NCI-H1092 treated with DMSO at 0.1 percent for 48 hours (cell line): Measurements from ENCODE around the gene MEIS3.
"Not testable (repeated sequence)": the region's sequence is repeated elsewhere in the genome, so short reads cannot be mapped to it uniquely, and the experiment has no call there.

Experiments
- DNase-seq: peaks from one replicate; lab custom pipeline; 2025; lab: John Stamatoyannopoulos, UW

The MEIS3 gene

GRCh38 chr19:47386582-47386981 lies 32.7 kb downstream of the MEIS3 start:
- not testable (repeated sequence) for DNase-seq

- DNase-seq: not testable (repeated sequence)
Observed at GRCh38 chr19:47384533-47384932, 34.8 kb downstream of the MEIS3 start.

GRCh38 chr19:47383890-47384289 lies 35.4 kb downstream of the MEIS3 start:
- DNase-seq: not testable (repeated sequence)

GRCh38 chr19:47381653-47382279 lies 37.6 kb downstream of the MEIS3 start:
- no peak for DNase-seq

DNA sequence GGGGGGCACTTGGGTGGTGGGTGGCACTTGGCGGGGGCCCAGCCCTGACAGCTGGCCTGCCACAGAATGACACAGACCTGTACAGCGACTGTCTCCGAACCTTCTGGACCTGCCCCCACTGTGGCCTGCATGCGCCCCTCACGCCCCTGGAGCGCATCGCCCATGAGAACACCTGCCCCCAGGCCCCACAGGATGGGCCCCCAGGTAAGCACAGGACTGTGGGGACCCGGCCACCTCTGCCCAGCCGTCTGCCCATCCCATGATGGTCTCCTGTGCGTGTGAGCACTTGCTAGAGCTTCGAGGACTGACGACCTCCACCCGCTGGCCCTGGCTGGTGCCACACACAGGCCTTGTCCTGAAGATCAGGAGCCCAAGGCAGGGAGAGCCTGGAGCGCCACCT lies 38.2 kb downstream of the MEIS3 start:
- DNase-seq: no peak

- DNase-seq: no peak
Observed at GRCh38 chr19:47380559-47380958, 38.8 kb downstream of the MEIS3 start.

DNA sequence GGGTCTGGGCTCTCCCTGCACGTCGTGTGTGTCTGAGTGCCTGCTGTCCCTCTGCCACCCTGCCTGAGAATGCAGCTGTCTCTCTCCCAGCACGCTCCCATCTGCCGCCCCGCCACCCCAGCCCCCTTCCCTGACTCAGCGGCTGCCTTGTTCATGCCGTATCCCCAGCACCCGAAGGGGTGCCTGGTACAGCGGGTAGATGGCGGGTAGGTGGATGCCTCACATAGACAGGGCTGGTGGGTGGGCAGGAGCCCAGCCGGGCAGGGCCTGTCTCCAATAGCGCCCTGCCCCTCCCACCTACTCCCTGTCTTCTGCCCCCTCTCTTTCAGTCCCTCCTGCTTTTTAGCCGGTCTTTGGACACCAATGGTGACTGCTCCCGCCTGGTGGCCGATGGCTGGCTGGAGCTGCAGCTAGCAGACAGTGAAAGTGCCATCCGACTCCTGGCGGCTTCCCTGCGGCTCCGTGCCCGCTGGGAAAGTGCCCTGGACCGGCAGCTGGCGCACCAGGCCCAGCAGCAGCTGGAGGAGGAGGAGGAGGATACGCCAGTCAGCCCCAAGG lies 39.9 kb downstream of the MEIS3 start:
- peak; percentile 20 for DNase-seq

- no peak for DNase-seq
Observed at GRCh38 chr19:47378246-47378645, 41.1 kb downstream of the MEIS3 start.

- peak; percentile 69 for DNase-seq
Observed at GRCh38 chr19:47377801-47378200, 41.5 kb downstream of the MEIS3 start.

DNA sequence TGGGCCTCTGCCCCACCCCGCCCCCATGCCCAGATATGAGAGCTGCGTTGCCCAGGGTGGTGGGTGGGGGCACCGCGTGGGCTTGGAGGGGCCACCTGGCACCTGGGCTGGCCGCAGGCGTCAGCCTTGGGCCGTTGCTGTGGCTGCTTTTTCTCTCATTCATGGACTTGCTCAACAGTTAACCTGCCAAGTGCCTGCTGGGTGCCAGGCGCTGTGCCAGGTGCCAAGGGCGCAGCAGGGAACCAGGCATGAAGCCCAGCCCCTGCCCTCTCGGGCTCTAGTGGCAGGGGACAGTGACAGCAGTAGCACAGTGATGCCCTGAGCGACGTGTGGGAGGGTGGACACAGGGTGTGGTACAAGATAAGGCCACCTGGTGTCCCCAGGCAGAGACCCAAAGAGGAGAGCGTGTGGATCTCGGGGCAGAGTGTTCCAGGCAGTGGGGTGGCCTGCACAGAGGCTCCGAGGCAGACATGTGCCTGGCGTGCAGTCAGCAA lies 42.1 kb downstream of the MEIS3 start:
- DNase-seq: peak; percentile 82

GRCh38 chr19:47376589-47377144 lies 42.7 kb downstream of the MEIS3 start:
- DNase-seq: no peak

DNA sequence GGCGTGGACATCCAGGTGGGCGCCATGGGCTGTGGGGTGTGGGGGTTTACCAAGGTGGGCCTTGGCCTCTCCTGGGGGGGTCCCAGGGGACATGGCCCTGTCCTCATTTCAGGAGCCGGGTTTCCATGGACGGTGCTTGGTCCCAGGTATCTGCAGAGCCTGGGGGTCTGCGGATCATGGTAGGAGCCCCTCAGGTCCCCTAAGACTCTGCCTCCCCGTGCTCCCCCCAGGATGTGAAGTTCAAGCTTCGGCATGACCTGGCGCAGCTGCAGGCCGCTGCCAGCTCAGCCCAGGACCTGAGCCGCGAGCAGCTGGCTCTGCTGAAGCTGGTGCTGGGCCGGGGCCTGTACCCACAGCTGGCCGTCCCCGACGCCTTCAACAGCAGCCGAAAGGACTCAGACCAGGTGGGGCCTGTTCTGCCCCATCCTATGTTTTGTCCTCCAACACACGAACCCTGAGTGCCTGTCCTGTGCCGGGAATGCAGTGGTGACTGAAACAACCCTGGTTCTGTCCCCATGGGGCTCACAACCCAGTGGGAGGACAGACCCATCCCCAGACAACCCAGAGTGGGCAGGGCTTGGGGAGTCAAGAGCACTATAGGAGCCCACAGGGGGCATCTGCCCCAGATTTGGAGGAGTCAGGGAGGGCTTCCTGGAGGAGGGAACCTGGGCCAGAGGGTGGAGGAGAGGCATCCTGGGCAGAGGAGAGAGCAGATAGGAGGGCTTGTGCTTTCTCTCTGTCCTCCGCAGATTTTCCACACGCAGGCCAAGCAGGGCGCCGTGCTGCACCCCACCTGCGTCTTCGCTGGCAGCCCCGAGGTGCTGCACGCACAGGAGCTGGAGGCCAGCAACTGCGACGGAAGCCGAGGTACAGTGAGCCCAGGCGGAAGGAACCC lies 43.4 kb downstream of the MEIS3 start:
- DNase-seq: no peak

GRCh38 chr19:47374876-47375693 lies 44.2 kb downstream of the MEIS3 start:
- DNase-seq: no peak

DNA sequence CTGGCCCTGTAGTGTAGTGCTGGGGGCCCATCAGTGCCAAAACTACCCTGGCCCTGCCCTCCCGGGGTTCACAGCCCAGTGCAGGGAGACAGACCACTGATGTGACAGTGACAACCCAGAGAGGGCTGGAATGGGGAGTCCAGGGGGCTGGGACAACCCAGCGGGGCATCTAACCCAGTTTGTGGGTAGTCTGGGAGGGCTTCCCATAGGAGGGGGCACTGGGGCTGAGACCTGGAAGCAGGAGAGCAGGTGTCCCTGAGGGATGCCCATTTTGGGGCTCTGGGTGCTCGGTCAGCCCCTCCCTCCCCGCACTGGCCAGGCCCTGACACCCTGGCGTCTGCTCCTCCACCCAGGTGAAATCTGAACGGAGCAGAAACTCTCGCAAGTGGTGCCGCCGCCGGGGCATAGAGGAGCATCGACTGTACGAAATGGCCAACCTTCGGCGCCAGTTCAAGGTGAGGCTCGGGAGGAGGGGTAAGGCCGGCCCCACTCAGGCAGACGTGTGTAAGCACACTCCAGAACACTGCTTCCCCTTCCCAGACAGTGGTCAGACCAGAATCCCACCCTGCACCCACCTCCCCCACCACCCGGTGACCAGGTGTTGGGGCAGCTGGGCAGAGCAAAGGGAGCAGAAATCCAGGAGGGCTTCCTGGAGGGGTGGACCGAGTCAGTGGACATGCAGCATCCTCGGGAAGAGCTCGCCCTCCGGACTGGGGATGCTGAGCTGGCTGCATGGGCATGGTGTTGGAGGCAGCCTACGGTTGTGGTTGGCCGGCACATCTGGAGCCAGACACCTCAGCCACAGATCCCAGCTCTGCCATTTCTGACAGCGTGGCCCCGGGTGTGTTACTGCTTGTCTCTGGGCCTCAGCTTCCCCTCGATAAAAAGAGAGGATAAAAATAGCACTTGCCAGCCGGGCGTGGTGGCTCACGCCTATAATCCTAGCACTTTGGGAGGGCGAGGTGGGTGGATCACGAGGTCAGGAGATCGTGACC lies 45.8 kb downstream of the MEIS3 start:
- DNase-seq: no peak

DNA sequence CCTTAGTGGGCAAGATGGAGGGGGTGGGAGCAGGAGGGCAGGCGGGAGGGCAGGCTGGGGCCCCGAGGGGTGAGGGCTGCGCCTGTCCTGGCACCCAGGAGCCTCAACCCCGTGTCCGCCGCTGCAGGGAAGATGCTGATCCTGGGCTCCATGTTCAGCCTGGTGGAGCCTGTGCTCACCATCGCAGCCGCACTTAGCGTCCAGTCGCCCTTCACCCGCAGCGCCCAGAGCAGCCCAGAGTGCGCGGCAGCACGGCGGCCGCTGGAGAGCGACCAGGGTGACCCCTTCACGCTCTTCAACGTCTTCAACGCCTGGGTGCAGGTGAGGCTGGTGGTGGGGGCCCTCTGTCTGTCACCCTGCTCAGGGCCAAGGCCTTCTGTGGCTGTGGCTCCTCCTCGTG lies 46.7 kb downstream of the MEIS3 start:
- no peak for DNase-seq

GRCh38 chr19:47371261-47371660 lies 48.1 kb downstream of the MEIS3 start:
- DNase-seq: no peak

GRCh38 chr19:47370045-47370611 lies 49.2 kb downstream of the MEIS3 start:
- DNase-seq: no peak

- not testable (repeated sequence) for DNase-seq
Observed at GRCh38 chr19:47365455-47365854, 53.9 kb downstream of the MEIS3 start.

DNA sequence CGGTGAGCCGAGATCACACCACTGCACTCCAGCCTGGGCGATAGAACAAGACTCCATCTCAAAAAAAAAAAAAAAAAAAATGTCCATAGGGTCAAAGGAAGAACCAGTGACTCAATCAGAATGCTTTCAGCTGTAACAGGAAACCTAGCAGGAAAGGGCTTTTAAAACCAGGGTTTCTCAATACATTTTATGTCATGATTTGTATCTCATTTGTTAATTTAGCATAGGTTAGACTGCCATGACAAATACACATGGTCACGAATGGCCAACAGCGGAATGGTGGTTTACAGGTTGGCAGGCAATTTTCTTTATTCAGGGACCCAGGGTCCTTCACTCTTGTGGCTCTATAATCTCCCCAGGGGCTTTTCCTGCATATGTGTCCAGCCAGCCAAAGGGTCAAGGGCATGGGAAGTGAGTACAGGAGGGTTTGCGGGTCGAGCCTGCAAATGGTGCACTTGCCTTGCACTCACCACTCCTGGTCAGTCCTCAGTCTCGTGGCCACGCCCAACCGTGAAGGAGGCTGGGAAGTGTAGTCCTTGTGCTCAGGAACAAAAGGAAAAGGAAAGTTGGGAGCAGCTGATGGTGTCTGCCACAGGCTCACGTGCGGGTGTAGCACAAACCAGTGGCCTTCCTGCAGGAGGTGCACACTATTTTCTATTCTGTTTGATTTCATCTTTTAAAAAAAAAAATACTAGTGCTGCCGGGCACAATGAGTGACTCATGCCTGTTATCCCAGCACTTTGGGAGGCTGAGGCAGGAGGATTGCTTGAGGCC lies 55.4 kb downstream of the MEIS3 start:
- DNase-seq: no peak
